ENCODE measurements around the gene PIP4K2B. TPM values are rescaled to one million over a fixed set of nuclear protein-coding genes. Genes with fewer than 3 reads are reported as not detected.

The PIP4K2B gene
- total and polyA plus RNA-seq, 9 of the 15 experiments (the other 6 are each of a cell fraction or from before 2014, with no cell fraction given), result 3.7 to 29.9 (median 23.0) TPM

DNA sequence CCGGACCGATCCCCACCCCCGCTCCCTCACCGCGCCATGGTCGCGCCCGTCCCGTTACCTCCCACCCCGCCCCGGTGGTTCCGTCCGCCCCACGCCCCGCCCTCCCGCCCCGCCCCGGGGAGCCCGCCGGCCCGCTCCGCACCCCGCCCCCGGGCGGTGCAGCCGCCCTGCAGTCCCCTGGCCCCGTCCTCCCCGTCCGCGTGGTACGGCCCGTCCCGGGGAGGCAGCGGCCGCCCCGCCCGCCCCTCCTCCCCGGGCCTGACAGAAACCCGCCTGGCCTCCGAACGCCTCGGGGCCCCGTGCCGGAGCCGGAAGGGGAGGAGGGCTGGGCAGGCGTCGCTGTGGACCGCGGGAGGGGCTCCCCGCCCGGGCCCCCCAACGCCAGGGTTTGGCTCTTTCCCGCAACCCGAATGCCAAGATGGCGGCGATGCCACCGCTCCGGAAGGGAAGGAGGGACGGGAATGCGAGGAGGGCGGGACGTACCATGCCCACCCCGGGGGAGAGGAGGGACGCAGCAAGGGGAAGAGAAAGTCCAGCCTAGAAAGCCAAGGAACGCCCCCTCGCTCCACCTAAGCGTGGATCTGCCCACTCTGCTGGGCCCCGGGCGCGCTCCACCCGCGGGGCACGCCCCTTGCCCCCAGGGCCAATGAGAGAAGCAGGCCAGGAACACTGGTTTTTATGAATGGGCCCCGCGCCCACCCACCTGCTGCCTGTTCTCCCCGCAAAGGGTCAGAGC, at the start of gene PIP4K2B (continued):
- TF ChIP-seq RNF219 (CRISPR knock-in tag; IDR thresholded peaks at IDR 0.05), result no peak
- no peak for TF ChIP-seq TAL1 (IDR thresholded peaks at IDR 0.05)
- TF ChIP-seq HOMEZ (CRISPR knock-in tag; IDR thresholded peaks at IDR 0.05), result no peak
- TF ChIP-seq, protein P1, sequence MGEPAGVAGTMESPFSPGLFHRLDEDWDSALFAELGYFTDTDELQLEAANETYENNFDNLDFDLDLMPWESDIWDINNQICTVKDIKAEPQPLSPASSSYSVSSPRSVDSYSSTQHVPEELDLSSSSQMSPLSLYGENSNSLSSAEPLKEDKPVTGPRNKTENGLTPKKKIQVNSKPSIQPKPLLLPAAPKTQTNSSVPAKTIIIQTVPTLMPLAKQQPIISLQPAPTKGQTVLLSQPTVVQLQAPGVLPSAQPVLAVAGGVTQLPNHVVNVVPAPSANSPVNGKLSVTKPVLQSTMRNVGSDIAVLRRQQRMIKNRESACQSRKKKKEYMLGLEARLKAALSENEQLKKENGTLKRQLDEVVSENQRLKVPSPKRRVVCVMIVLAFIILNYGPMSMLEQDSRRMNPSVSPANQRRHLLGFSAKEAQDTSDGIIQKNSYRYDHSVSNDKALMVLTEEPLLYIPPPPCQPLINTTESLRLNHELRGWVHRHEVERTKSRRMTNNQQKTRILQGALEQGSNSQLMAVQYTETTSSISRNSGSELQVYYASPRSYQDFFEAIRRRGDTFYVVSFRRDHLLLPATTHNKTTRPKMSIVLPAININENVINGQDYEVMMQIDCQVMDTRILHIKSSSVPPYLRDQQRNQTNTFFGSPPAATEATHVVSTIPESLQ (CRISPR knock-in tag; IDR thresholded peaks at IDR 0.05), result no peak
- peak; percentile 97 for TF ChIP-seq MBD2 (IDR thresholded peaks at IDR 0.05; ENCODE audit: borderline replicate concordance, low read depth)
- 0 out of 2 replicates have a peak, but pooled peaks have one; percentile 19 for TF ChIP-seq ZNF583 (CRISPR knock-in tag; IDR thresholded peaks at IDR 0.05)
- TF ChIP-seq, protein P2, sequence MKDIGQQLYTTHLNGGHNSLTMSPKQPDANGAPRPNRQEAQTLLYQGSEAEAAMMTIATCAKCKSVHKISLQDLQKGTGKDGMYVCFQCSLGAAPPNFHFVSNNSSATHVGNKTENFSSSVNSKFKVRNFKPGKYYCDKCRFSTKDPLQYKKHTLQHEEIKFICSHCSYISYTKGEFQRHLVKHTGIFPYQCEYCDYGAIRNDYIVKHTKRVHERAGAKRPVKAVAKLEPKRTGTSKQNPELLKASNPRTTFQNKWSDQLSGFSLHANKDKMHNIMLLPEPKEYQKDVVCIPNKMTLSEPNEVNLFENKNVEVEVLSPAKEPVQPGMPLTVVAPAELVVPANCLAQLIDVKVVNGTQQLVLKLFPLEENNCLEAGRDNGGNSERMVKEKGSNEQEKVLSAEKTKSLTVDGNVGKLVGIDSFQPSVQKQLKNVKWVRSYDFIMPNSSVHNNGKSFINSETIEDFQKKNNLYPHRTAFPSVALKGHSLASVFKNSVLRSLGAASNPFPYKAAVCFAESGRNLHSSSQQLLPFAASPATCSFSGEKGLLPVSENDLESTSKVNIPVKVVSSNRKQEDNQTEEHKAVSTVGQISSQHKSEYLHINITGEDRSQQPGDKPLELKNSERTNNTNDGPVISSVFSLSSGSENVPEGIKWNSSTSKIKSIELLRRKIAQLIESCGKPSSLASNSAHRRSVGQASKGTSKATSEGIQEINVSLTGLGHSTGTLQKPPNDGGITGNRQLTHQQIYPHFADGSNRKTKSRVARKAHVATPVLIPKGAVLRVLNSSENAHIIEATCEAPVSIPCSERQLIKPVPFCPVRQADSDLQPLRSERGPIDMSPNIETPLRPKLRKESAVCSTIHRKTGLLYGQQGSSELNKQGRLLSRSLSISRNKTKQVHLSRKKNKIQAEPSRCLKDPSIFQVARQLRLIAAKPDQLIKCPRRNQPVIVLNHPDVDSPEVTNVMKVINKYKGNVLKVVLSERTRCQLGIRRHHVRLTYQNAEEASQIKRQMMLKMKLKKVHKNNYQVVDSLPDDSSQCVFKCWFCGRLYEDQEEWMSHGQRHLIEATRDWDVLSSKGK (CRISPR knock-in tag; IDR thresholded peaks at IDR 0.05), result no peak
- peak; percentile 99 for TF ChIP-seq ATF7 (IDR thresholded peaks at IDR 0.05)
- no peak for TF ChIP-seq SRSF9 (IDR thresholded peaks at IDR 0.05; ENCODE audit: borderline replicate concordance, low read depth, low read length)
- peak; percentile 92 for TF ChIP-seq RBFOX2 (IDR thresholded peaks at IDR 0.05; ENCODE audit: low read depth, low read length)
- no peak; a peak in 1 of 4 replicates for TF ChIP-seq KDM4B (IDR thresholded peaks at IDR 0.05; ENCODE audit: borderline replicate concordance in 2 of 2, low read depth in 1 of 2)
- TF ChIP-seq, protein P3, sequence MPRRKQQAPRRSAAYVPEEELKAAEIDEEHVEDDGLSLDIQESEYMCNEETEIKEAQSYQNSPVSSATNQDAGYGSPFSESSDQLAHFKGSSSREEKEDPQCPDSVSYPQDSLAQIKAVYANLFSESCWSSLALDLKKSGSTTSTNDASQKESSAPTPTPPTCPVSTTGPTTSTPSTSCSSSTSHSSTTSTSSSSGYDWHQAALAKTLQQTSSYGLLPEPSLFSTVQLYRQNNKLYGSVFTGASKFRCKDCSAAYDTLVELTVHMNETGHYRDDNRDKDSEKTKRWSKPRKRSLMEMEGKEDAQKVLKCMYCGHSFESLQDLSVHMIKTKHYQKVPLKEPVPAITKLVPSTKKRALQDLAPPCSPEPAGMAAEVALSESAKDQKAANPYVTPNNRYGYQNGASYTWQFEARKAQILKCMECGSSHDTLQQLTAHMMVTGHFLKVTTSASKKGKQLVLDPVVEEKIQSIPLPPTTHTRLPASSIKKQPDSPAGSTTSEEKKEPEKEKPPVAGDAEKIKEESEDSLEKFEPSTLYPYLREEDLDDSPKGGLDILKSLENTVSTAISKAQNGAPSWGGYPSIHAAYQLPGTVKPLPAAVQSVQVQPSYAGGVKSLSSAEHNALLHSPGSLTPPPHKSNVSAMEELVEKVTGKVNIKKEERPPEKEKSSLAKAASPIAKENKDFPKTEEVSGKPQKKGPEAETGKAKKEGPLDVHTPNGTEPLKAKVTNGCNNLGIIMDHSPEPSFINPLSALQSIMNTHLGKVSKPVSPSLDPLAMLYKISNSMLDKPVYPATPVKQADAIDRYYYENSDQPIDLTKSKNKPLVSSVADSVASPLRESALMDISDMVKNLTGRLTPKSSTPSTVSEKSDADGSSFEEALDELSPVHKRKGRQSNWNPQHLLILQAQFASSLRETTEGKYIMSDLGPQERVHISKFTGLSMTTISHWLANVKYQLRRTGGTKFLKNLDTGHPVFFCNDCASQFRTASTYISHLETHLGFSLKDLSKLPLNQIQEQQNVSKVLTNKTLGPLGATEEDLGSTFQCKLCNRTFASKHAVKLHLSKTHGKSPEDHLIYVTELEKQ (CRISPR knock-in tag; IDR thresholded peaks at IDR 0.05), result no peak
- no peak for TF ChIP-seq RBM39 (optimal IDR thresholded peaks at IDR 0.05; ENCODE audit: low read depth, low read length)
- TF ChIP-seq HCFC1 (IDR thresholded peaks at IDR 0.05; ENCODE audit: low read depth, low read length), result peak; percentile 68
